Raji (cell line): ENCODE results near the gene HOMEZ.

Experiments used
- POLR2A ChIP-seq: IDR thresholded peaks from 2 replicates; pipeline ENCODE4 v1.6.1; 2011; ENCODE audit warnings: low read depth, low read length, control low read depth; ENCODE audit not compliant: insufficient read depth

HOMEZ gene

GRCh38 chr14:23286020-23286901 lies at the start of gene HOMEZ:
Gene HOMEZ (minus strand): TSS chr14:23286132. CDS start chr14:23285952, 180 bp downstream.
- peak; percentile 69; the same call in 1 of the 2 replicates for TF ChIP-seq POLR2A

- TF ChIP-seq POLR2A = no peak
Measured at GRCh38 chr14:23335623-23336022, 49.7 kb upstream of the HOMEZ start.

GRCh38 chr14:23327947-23328744 lies 42.2 kb upstream of the HOMEZ start:
- TF ChIP-seq POLR2A = no peak

GRCh38 chr14:23326491-23327332 lies 40.8 kb upstream of the HOMEZ start:
- peak; percentile 33; the same call in 1 of the 2 replicates for TF ChIP-seq POLR2A

- TF ChIP-seq POLR2A = no peak
Measured at GRCh38 chr14:23324993-23325392, 39.1 kb upstream of the HOMEZ start.

- TF ChIP-seq POLR2A = no peak
Measured at GRCh38 chr14:23324455-23324846, 38.5 kb upstream of the HOMEZ start.

- TF ChIP-seq POLR2A = no peak
Measured at GRCh38 chr14:23323838-23324454, 38.0 kb upstream of the HOMEZ start.

GRCh38 chr14:23322568-23323517 lies 36.9 kb upstream of the HOMEZ start:
- TF ChIP-seq POLR2A = no peak

- no peak; the same call in 1 of the 2 replicates for TF ChIP-seq POLR2A
Measured at GRCh38 chr14:23321572-23322547, 35.9 kb upstream of the HOMEZ start.

GRCh38 chr14:23320584-23321571 lies 34.9 kb upstream of the HOMEZ start, which contains the start of gene PABPN1:
Gene PABPN1 (plus strand): TSS chr14:23321457. CDS start chr14:23321470, 13 bp downstream.
- TF ChIP-seq POLR2A = peak; percentile 67; the same call in 1 of the 2 replicates
